NCI-H2081 treated with DMSO at 0.1 percent for 48 hours (cell line): Measurements from ENCODE around the gene CNTN1.

Experiments used
- DNase-seq: peaks from one replicate; lab custom pipeline; 2025; lab: John Stamatoyannopoulos, UW

CNTN1 gene

GRCh38 chr12:40770781-40771180, 78.5 kb downstream of the CNTN1 start:
- DNase-seq: no peak

- no peak for DNase-seq
Observed at GRCh38 chr12:40775661-40776060, 83.4 kb downstream of the CNTN1 start.

GRCh38 chr12:40784102-40784501, 91.9 kb downstream of the CNTN1 start:
- no peak for DNase-seq

GRCh38 chr12:40788276-40788675, 96.0 kb downstream of the CNTN1 start:
- no peak for DNase-seq

- no peak for DNase-seq
Observed at GRCh38 chr12:40792792-40793386, 100.7 kb downstream of the CNTN1 start.

- DNase-seq: no peak
Observed at GRCh38 chr12:40793471-40793870, 101.2 kb downstream of the CNTN1 start.

GRCh38 chr12:40794087-40794486, 101.8 kb downstream of the CNTN1 start:
- DNase-seq: no peak

- no peak for DNase-seq
Observed at GRCh38 chr12:40801082-40801481, 108.8 kb downstream of the CNTN1 start.

GRCh38 chr12:40801861-40802260, 109.6 kb downstream of the CNTN1 start:
- DNase-seq: no peak

GRCh38 chr12:40802656-40803055, 110.4 kb downstream of the CNTN1 start:
- DNase-seq: no peak

GRCh38 chr12:40819436-40820108, 127.3 kb downstream of the CNTN1 start:
- no peak for DNase-seq

GRCh38 chr12:40820794-40821484, 128.7 kb downstream of the CNTN1 start:
- no peak for DNase-seq

GRCh38 chr12:40825156-40825555, 132.9 kb downstream of the CNTN1 start:
- DNase-seq: no peak

- DNase-seq: no peak
Observed at GRCh38 chr12:40827683-40828592, 135.7 kb downstream of the CNTN1 start.

GRCh38 chr12:40828593-40828990, 136.4 kb downstream of the CNTN1 start:
- no peak for DNase-seq

- DNase-seq: no peak
Observed at GRCh38 chr12:40829738-40830144, 137.5 kb downstream of the CNTN1 start.

GRCh38 chr12:40831916-40832315, 139.7 kb downstream of the CNTN1 start:
- no peak for DNase-seq

GRCh38 chr12:40832668-40833067, 140.4 kb downstream of the CNTN1 start:
- no peak for DNase-seq

GRCh38 chr12:40833818-40834217, 141.6 kb downstream of the CNTN1 start:
- no peak for DNase-seq

GRCh38 chr12:40834321-40834720, 142.1 kb downstream of the CNTN1 start:
- DNase-seq: no peak

GRCh38 chr12:40837891-40838429, 145.7 kb downstream of the CNTN1 start:
- DNase-seq: no peak

GRCh38 chr12:40843495-40843894, 151.3 kb downstream of the CNTN1 start:
- DNase-seq: no peak
